Transverse colon (tissue), 3 donors: ENCODE results near the gene RAB3GAP2.

Experiments used
- EP300 ChIP-seq: sonication (generic); formaldehyde crosslinking; IDR thresholded peaks from one replicate; pipeline ENCODE4 v1.6.1; 2017; ENCODE audit warnings: antibody characterized with exemption, low read depth
- POLR2A ChIP-seq: fragments of 450-650 bp; IDR thresholded peaks from one replicate; pipeline ENCODE4 v1.6.1; 2016; ENCODE audit warnings: antibody characterized with exemption, mild to moderate bottlenecking, moderate library complexity
- TF ChIP-seq, protein P1 (sequence below), 5 experiments: fragments of 200-600 bp in 3 of 5; fragments of 450-650 bp in 2 of 5; sonication (generic) in 3 of 5; IDR thresholded peaks; 1 replicate in 2 of 5; 2 replicates in 3 of 5; pipeline ENCODE4 v1.5.1; 2016 to 2017; ENCODE audit warnings: antibody characterized with exemption in 5 of 5, inconsistent platforms in 3 of 5, mild to moderate bottlenecking in 2 of 5, moderate library complexity in 1 of 5

DNA sequence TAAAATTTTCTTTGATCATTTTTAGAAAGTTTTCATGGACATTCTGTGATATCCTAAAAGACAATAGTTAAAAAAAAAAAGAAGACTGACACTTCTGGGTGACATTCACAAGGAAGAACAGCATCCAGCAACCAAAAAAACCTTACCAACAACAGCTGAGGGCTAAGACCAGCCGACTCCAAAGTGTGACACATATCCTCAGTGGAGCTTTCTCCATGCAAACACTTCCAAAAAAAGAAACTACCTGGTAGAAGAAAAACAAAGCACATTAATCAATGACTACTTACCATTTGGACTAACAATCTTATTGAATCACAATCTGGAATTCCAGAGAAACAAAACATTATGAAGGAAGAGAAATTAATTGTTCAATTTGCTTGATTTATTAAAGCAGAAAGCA is 90.1 kb downstream of the RAB3GAP2 start:
- TF ChIP-seq, protein P1, sequence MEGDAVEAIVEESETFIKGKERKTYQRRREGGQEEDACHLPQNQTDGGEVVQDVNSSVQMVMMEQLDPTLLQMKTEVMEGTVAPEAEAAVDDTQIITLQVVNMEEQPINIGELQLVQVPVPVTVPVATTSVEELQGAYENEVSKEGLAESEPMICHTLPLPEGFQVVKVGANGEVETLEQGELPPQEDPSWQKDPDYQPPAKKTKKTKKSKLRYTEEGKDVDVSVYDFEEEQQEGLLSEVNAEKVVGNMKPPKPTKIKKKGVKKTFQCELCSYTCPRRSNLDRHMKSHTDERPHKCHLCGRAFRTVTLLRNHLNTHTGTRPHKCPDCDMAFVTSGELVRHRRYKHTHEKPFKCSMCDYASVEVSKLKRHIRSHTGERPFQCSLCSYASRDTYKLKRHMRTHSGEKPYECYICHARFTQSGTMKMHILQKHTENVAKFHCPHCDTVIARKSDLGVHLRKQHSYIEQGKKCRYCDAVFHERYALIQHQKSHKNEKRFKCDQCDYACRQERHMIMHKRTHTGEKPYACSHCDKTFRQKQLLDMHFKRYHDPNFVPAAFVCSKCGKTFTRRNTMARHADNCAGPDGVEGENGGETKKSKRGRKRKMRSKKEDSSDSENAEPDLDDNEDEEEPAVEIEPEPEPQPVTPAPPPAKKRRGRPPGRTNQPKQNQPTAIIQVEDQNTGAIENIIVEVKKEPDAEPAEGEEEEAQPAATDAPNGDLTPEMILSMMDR (IDR thresholded peaks at IDR 0.05) = no peak
- no peak for TF ChIP-seq POLR2A
- no peak for TF ChIP-seq EP300
